HG03460 (cell line): Measurements from ENCODE around the gene ABI2.
"Not testable (repeated sequence)": the region's sequence is repeated elsewhere in the genome, so short reads cannot be mapped to it uniquely, and the experiment has no call there.

Experiments used
- ATAC-seq: cut with Tn5 transposase; IDR thresholded peaks from one replicate; pipeline ENCODE4 v1.9.1; 2021; ENCODE audit not compliant: unreplicated experiment

The ABI2 gene

DNA sequence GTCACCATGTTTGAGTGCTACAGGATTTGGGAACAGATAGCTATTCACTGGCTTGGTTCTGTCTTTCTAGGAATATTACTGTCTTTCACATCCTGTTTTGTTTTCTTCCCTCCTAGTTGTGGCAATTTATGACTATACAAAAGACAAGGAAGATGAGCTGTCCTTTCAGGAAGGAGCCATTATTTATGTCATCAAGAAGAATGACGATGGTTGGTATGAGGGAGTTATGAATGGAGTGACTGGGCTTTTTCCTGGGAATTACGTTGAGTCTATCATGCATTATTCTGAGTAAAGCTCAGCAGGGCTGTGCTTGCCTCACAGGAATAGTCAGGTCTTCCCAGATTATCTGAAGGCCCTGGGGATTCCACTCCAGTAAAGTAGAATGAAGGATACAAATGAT lies 98.9 kb downstream of the ABI2 start:
- ATAC-seq, result no peak

DNA sequence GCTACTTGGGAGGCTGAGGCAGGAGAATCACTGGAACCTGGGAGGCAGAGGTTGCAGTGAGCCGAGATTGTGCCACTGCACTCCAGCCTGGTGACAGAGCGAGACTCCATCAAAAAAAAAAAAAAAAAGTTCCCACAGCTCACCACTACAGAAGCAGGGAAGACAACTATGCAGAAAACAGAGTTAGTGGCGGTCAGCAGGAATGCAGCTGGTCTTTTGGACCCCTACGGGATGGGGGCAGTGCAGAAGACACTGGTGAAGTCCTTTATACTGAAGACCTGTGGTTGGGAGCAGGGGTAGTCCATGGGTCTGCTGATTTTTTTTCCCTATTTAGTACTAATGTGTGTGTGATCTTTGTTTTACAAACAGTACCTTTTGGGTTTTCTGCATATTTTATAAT lies 101.4 kb downstream of the ABI2 start:
- ATAC-seq, result not testable (repeated sequence)

DNA sequence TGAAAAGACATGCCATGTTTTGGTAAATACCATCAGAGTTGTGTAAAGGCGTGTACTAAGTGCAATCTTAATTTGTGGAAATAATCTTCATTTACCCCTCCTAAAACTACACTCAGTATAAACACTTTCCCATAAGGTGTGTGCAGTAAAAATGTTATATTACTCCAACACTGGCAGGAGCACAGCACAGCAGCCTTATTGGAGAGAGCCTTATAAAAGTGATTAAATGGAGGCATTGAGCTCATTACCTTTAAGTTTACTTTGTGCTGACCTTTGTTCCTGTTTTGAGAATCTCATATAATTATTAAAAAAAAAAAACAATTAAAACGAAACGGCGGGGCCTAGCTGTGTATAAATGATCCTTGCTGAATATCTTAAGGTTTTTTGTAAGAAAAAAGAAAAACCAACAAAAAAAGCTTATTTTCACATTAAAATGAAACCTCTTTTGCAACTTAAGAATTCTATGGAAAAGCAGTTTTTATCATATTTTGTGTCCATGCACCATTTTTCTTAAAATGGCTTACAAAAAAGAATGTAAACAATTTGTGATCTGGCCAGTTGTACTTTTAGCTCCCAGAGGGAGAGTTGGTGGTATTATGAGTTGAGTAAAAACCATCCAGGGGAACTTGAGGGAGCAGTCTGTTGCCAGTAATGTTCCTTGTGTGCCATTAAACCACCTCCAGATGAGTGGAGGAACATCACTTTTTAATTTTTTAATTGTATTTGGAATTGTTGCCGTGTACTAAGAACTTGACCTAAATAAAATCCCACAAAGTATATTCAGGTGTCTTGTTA lies 103.4 kb downstream of the ABI2 start:
- ATAC-seq, result no peak

DNA sequence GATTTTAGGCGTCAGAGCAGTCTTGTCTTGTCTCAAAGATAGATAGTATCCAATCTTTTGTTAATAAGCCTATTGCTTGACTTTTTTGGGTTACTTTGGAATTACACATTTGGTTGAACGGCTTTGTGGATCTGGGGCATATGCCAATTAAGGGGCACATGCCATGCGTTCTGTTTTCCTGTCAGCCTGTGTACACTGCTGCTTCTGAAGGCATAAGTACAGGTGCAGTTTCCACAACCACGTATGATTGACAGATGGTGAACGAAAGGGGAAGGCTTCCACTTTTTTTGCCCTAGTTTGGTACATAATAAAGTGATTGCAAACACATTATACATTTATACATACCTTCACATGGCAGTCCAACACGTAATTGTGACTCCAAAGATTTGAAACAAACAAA lies 104.6 kb downstream of the ABI2 start:
- no peak for ATAC-seq

DNA sequence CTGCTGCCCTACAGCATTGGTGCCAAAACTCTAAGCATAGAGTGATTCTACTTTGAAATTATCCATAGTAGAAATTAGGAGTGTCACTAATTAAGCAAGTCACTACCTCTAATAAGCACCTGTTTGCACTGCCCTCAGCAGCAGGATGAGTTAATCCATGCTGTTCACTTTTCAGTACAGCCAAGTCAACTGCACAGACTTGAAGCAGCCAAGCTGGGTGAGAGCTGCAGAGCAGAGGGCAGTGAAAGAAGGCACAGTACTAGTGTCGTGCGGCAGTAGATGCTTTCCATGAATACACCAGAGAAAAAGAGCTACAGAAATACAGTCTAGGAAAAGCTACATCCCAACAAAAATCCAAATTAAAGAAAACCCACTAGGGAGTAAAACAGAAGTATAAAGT lies 108.3 kb downstream of the ABI2 start:
- ATAC-seq, result no peak

DNA sequence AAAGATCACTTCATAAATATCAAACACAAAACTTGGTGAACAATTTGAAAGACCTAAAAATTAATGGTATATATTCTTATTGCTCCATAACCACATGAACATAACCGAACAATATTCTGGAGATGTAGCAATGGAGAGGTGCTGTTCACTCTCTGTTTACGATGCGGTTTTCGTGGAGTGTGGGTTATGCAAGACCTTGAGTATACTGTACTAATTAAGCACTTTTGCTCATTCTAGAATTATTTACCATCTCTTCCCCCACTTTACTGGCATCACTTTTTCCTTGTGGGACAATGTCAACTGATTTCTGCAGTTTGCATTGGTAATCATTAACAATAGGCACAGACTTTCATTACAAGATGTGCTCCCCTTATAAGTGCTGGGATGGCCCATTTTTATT lies 109.3 kb downstream of the ABI2 start:
- no peak for ATAC-seq

DNA sequence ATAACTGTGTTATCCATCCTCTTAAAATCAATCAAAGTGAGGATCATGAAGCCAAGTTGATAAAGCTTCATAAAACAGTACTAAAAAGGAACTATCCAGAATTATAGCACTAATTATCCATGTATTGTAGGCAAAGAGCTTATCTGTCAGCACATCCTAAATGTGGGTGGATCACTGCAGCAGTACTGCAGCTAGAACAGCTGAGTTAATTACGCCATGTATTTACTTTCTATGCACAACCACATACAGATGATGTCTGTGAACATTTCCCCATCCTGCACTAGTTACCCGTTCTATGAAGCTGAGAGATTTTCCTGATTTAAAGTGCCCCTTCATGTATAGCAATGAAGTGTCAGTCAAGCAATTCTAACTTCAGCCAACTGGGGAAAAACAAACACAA lies 110.3 kb downstream of the ABI2 start:
- no peak for ATAC-seq

DNA sequence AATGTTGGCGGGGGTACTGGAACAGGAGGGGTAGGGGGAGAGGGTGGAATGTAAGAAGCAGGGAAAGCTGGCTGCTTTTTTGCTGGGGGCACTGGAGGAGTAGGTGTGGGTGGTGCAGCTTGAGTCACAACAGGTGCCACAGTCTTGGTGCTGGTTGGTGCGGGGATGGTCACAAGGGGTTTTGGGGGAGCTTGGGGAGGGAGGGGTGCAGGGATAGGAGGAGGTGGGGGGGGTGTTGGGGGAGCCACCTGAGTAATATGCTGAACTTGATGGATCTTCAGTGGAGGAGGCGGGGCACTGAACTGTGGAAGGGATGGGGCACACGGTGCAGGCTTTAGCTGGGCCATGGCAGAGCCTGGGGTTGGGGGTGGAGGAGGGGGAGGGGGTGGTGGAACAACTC lies 112.5 kb downstream of the ABI2 start:
- no peak for ATAC-seq

DNA sequence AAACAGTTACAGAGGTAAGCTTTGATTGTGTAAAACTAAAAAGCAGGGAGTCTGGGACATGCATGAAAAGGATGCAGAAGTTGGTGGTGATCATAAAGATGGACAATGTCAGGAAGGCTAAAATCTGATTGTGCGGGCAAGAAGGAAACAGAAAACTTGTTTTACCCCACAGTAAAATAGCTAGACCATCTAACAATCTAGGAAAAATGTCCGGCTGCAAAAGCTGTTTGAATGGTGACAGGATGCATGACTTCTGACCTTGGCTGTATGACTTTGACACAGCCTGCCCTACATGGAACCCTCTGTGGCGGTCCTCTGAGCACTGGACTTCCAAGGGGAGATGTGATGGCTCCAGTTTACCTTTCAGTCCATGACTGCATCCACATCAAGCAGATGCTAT lies 113.3 kb downstream of the ABI2 start:
- no peak for ATAC-seq

DNA sequence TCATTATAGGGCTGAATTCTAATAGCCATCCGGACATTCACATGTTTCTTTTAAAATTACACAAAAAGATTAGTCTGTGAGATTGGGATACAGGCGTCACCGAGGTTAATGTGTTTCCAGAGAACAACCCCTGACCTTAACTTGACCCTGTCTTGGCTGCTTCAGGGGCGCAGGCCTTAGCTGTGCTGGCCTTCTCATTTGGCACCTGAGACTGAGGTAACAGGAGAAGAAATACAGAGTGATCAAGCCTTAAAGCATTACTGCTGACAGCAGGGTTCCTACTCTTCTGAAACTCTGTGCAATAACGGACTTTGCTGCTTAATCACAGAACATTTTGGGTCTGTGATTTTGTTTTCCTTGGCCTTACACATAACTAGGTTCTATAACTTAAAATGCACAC lies 114.3 kb downstream of the ABI2 start:
- ATAC-seq, result no peak

DNA sequence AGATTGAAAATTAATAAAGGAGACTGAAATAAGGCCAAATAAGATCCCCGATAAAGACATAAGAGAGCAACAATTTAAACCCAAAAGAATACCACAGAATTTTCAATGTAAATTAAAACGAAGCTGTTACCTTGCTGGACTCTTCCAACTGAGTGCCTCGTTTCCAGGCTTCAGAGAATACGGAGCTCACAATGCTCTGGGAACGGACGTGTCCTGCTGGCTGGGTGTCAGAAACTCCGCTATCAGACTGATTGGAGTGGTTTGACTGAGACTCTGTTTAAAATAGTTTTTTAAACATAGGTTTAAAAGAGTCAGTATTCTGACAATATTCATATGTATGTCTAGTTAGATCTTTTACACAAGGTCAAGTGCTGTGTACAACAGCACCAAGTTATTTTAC lies 116.5 kb downstream of the ABI2 start:
- ATAC-seq, result no peak

DNA sequence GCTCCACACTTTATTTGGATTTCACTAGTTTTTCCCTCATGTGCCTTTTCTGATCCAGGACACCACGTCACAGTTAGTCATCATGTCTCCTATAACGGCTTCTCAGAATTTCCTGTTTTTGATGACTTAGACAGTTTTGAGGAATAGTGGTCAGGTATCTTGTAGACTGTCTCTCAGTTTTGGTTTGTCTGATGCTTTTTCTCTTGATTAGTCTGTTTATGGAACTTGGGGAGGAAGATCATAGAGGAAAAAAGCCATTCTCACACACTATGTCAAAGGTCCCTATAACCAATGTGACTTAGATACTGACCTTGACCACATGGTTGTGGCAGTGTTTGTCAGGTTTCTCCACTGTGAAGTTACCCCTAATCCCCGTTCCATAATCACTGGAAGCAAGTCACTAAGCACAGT lies 117.9 kb downstream of the ABI2 start:
- no peak for ATAC-seq

DNA sequence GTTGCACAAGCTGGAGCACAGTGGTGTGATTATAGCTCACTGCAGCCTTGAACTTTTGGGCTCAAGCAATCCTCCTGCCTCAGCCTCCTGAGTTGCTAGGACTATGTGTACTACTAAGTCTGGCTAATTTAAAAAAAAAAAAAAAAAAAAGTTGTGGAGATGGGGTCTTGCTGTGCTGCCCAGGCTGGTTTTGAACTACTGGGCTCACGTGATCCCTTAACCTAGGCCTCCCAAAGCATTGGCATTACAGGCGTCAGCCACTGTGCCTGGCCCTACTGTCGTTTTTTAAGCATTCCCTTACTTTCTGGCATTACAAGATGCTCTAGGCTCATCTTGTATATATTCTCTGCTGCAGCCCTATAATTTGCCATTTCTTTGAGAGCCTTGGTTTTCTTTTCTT lies 118.6 kb downstream of the ABI2 start:
- no peak for ATAC-seq

DNA sequence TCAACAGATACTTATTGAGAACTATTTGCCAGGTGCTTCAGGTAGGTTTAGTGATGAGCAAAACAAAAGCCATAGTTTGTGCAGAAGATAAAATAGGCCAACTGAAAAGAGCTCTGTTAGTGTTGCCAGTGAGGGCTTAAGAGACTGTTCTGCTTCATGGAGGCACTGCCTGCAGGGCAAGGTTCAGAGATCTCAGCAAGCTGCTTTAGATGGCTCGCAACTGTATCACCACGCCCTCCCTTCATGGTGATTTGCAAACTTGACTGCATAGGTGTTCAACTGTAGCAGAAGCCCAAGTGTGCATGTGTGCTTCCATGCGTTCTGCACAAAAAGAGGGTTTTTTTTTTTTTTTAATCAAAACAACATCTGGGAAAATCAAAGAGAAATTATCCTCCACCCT lies 122.4 kb downstream of the ABI2 start:
- ATAC-seq, result no peak

DNA sequence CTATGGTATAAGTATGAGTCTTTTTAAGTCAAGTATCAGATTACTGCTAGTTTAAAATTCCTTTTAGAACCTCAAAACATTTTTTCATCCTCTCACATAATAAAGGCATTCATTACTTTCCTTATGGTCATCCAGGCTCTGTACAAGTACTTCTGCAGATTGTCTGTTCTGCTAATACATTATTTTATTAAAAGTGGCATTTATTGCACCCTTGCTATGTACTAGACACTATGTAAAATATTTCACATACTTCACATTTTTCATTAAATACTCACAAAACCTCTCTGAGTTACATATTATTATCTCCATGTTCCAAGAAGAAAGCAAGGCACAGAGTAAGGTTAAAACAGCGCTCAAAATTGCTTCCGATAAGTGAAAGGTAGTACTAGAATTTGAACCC lies 122.8 kb downstream of the ABI2 start:
- ATAC-seq, result no peak

DNA sequence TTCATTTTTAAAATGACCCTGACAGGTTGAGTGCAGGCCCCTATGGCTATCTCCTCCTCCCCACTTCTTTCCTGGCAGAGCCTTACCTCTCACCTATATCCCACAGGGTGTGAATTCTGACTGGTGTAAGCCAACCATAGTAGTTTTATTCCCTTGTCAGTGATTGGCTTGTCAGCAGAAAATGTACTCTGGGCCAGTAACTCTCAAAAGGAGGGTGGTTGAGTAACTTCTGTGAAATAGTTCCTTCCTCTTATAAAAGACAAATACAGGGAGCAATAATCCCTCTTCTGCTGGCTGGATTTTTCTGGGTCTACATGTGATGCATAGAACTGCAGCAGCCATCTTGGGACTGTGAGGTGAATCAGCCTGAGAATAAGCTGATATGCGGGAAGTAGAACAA lies 123.5 kb downstream of the ABI2 start:
- ATAC-seq, result no peak

DNA sequence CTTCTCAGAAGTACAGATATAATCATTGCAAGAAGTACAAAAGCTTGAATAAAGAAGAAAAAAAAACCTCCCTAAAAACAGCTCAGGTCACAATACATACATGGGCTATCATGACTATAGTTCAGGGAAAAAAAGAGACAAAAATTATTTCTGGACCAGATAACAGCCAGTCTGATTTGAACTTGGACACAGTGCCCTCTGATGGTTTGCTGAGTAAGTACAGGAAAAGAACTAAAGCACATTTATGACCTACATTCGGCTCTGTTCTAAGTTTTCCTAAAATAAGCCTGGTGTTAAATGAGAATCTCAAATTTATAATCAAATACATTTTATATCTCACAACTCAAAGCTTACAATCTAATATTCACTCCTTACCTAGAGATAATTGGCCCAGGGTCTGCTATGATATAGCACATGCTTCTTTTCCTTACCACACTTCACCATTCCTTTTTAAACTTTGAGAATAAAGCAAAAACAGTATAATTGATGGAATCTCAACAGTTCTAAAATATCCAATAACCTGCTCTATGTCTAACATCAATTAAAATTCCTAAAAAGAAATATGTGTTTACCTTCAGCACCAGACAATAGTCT lies 125.8 kb downstream of the ABI2 start:
- no peak for ATAC-seq

DNA sequence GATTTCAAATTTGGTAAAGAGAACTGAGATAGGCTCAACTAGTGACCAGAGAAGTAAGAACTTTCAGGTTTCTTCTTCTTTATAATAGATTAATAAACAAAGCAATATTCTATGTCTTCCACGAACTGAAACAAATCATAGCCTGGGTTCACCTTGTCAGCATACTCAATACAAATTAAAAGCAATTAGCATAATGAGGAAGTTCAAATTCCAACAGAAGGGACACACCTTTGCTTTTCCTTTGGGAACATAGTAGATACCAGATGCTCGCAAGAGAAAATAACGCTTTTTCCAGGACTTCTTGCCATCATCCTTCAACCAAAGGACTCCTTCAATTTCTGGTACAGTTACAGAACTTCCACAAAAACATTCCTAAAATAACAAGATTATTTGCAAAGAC lies 127.0 kb downstream of the ABI2 start:
- ATAC-seq, result no peak

DNA sequence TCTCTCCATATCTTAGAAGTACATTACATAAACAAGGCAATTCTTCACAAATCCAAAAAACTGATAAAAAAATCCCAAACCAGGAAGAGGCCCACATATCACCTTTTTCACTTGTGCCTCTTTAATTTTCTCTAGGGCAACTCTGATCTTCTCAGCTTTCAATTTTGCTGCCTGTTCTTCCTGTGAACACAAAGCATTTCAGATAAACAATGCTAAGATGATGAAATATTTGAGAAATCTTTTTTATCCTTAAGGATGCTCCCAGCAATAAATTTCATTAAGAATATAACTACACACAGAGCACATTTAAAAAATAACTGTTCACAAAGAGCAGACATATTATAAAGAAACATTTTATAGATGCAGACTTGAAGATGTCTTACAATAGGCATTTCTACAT lies 133.6 kb downstream of the ABI2 start:
- no peak for ATAC-seq

DNA sequence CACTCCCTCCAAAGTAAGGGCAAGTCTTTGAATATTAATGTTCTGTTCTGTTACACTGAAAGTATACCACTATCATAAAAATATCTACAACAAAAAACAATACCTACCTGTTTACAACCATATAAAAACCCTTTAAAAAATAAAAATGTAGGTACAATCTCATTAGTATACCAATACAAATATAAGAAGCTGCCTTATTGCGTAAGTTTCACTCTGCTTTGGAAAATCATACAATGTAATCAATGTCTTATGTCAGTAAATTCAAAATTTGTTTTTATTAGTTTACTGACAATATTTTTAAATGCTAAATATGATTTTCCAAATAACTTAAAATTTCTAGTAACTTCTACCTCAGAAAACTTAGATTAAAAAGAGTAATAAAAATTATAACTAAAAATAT lies 134.1 kb downstream of the ABI2 start:
- ATAC-seq, result no peak

DNA sequence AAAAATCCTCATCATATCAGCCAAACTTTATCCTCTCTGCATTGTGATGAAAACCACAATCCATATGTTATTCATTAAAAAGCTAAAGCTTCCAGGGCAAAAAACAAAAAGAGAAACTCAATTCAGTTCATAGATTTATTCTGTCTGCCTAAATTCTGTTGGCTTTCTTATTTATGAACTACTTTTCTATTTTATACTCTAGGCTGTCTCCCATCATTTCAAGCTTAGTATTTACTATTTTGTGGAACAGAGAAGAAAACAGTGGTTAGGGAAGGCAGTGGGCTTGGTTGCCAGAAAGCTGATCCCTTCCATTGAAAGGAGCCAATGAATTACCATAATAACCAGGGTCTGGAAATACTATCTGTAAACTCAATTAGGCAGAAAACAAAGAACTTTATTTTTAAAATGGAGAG lies 135.1 kb downstream of the ABI2 start:
- no peak for ATAC-seq

DNA sequence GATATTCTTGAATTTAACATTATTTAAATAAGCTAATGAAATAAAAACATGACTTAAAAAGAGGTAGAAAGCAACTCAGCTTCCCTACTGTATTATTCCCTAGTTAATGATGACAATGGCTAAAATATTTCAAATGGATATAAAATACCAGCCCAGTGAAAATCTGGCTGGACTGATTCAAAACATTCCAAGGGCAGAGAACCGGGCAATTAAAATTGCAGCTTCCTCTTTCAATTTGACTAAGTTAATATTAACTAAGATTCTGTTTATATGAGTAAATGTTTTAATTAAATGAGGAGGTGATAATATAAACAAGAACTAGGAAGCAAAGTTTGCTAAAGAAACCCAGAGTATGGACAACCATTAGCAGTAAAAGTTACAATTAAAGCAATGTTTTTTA lies 141.4 kb downstream of the ABI2 start:
- ATAC-seq, result no peak

DNA sequence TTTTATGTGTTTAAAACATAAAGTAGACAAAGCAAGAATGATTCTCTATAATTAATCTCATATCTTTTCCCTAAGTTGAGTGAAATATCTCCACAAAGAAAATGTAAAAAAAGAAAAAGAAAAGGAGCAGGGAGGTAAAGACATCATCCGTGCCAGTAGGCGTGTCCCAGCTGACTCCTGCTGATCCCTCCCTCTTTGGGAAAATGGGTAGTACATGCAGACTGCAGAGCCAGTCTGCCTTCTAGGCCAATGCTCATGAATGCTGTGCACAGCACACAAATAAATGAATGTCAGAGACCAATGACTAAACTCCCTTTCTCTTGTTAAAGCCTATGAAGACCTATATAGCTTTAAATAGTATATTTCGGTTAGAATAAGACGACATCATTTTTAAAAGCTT lies 142.2 kb downstream of the ABI2 start:
- ATAC-seq, result no peak
